PC-9 (cell line): ENCODE data around the gene FEN1.

Source experiments
- CTCF ChIP-seq: fragments of 200-600 bp; sonication (generic); conservative IDR thresholded peaks from 2 replicates; pipeline ENCODE4 v1.6.1; 2017; ENCODE audit warnings: mixed run types, antibody characterized with exemption, mild to moderate bottlenecking, moderate library complexity
- EZH2 ChIP-seq: fragments of 200-600 bp; sonication (generic); IDR thresholded peaks from 2 replicates; pipeline ENCODE4 v1.8.0; 2017; ENCODE audit warnings: antibody characterized with exemption, low read depth

- TF ChIP-seq CTCF, result no peak
- no peak for TF ChIP-seq EZH2
Observed at GRCh38 chr11:61834278-61835048, 41.8 kb downstream of the FEN1 start.
